Measurements from ENCODE around the gene LTF. TPM values are rescaled to one million over a fixed set of nuclear protein-coding genes. Genes with fewer than 3 reads are reported as not detected.

LTF gene
- total RNA-seq, 1 experiment from 2014 or later, result not detected

GRCh38 chr3:46401579-46401978, 63.1 kb downstream of the LTF start:
- intact Hi-C loops (cut with micrococcal nuclease; ENCODE audit: unreplicated experiment), result no loop called here
- H3K27ac Mint-ChIP-seq (ENCODE audit: unreplicated experiment), result no peak overlapping the region
- no peak for DNase-seq
- H3K4me3 Mint-ChIP-seq (ENCODE audit: low read depth, unreplicated experiment), result no peak overlapping the region
- no peaks in the 10 kb centered on the region for H3K27me3 Mint-ChIP-seq (ENCODE audit: unreplicated experiment)
- no peak for TF ChIP-seq CTCF (IDR thresholded peaks at IDR 0.05; ENCODE audit: unreplicated experiment)
- BruUV-seq (replicated peaks), result no TSS peak
- H3K9me3 Mint-ChIP-seq (ENCODE audit: low read depth, unreplicated experiment), result no peaks in the 10 kb centered on the region
- CTCF ChIA-PET, result no interaction called here
- peaks cover 18% of the 10 kb centered on the region for H3K4me1 Mint-ChIP-seq (ENCODE audit: low read depth, unreplicated experiment)
- H3K36me3 Mint-ChIP-seq (ENCODE audit: insufficient read depth, unreplicated experiment), result no peaks in the 10 kb centered on the region

- H3K36me3 Mint-ChIP-seq (ENCODE audit: insufficient read depth, unreplicated experiment), result no peaks in the 10 kb centered on the region
- intact Hi-C loops (cut with micrococcal nuclease; ENCODE audit: unreplicated experiment), result no loop called here
- peaks cover 13% of the 10 kb centered on the region for H3K4me1 Mint-ChIP-seq (ENCODE audit: low read depth, unreplicated experiment)
- H3K9me3 Mint-ChIP-seq (ENCODE audit: low read depth, unreplicated experiment), result no peaks in the 10 kb centered on the region
- no peak overlapping the region for H3K4me3 Mint-ChIP-seq (ENCODE audit: low read depth, unreplicated experiment)
- no peak for TF ChIP-seq CTCF (IDR thresholded peaks at IDR 0.05; ENCODE audit: unreplicated experiment)
- H3K27me3 Mint-ChIP-seq (ENCODE audit: unreplicated experiment), result no peaks in the 10 kb centered on the region
- no TSS peak for BruUV-seq (replicated peaks)
- H3K27ac Mint-ChIP-seq (ENCODE audit: unreplicated experiment), result no peak overlapping the region
- no peak for DNase-seq
- CTCF ChIA-PET, result no interaction called here
Measured at GRCh38 chr3:46400846-46401245, 63.9 kb downstream of the LTF start.

- peaks cover 6% of the 10 kb centered on the region for H3K4me1 Mint-ChIP-seq (ENCODE audit: low read depth, unreplicated experiment)
- peaks cover 2% of the 10 kb centered on the region for H3K27me3 Mint-ChIP-seq (ENCODE audit: unreplicated experiment)
- BruUV-seq (replicated peaks), result no TSS peak
- DNase-seq, result no peak
- TF ChIP-seq CTCF (IDR thresholded peaks at IDR 0.05; ENCODE audit: unreplicated experiment), result no peak
- H3K4me3 Mint-ChIP-seq (ENCODE audit: low read depth, unreplicated experiment), result no peak overlapping the region
- CTCF ChIA-PET, result interaction anchor here (0.6 kb wide), 1 partner anchor 59 kb away, joined by 3 read pairs; no protein-coding TSS in a partner anchor
- no peaks in the 10 kb centered on the region for H3K36me3 Mint-ChIP-seq (ENCODE audit: insufficient read depth, unreplicated experiment)
- no peaks in the 10 kb centered on the region for H3K9me3 Mint-ChIP-seq (ENCODE audit: low read depth, unreplicated experiment)
- H3K27ac Mint-ChIP-seq (ENCODE audit: unreplicated experiment), result no peak overlapping the region
- intact Hi-C loops (cut with micrococcal nuclease; ENCODE audit: unreplicated experiment), result no loop called here
Measured at GRCh38 chr3:46400000-46400734, 64.5 kb downstream of the LTF start.

- no TSS peak for BruUV-seq (replicated peaks)
- H3K27ac Mint-ChIP-seq (ENCODE audit: unreplicated experiment), result no peak overlapping the region
- peaks cover under 1% of the 10 kb centered on the region for H3K4me1 Mint-ChIP-seq (ENCODE audit: low read depth, unreplicated experiment)
- no peak overlapping the region for H3K4me3 Mint-ChIP-seq (ENCODE audit: low read depth, unreplicated experiment)
- peaks cover 8% of the 10 kb centered on the region for H3K27me3 Mint-ChIP-seq (ENCODE audit: unreplicated experiment)
- intact Hi-C loops (cut with micrococcal nuclease; ENCODE audit: unreplicated experiment), result no loop called here
- DNase-seq, result no peak
- no peak for TF ChIP-seq CTCF (IDR thresholded peaks at IDR 0.05; ENCODE audit: unreplicated experiment)
- CTCF ChIA-PET, result interaction anchor here (0.6 kb wide), 1 partner anchor 59 kb away, joined by 3 read pairs; no protein-coding TSS in a partner anchor
- H3K36me3 Mint-ChIP-seq (ENCODE audit: insufficient read depth, unreplicated experiment), result no peaks in the 10 kb centered on the region
- no peaks in the 10 kb centered on the region for H3K9me3 Mint-ChIP-seq (ENCODE audit: low read depth, unreplicated experiment)
Measured at GRCh38 chr3:46399557-46399956, 65.1 kb downstream of the LTF start.

Data from Calu3 (cell line).